ENCODE measurements around the gene ERC1.

The ERC1 gene

GRCh38 chr12:1284611-1285010, 293.6 kb downstream of the ERC1 start:
- no peak for DNase-seq (ENCODE audit: low read depth in 1 of 2, low spot score in 1 of 2)

GRCh38 chr12:1287446-1287975, 296.5 kb downstream of the ERC1 start:
- DNase-seq (ENCODE audit: low read depth in 1 of 2, low spot score in 1 of 2), result no peak
- Histone ChIP-seq H3K27ac (replicated peaks) (no peak overlapping the region), H3K4me3 (replicated peaks; ENCODE audit: insufficient read depth, low read length) (no peak overlapping the region), H3K27me3 (ENCODE audit: insufficient read depth, poor library complexity, severe bottlenecking) (no peaks in the 10 kb centered on the region)
- TF ChIP-seq REST (IDR thresholded peaks at IDR 0.05; ENCODE audit: insufficient replicate concordance, low read depth) (no peak), CTCF (IDR thresholded peaks at IDR 0.05; ENCODE audit: insufficient read depth, low read length) (no peak), SPI1 (IDR thresholded peaks at IDR 0.05; ENCODE audit: borderline replicate concordance, low read depth) (no peak), POLR2AphosphoS5 (IDR thresholded peaks at IDR 0.05; ENCODE audit: low read depth) (no peak), GABPA (IDR thresholded peaks at IDR 0.05; ENCODE audit: low read depth) (no peak)

More at GRCh38 chr12:1284611-1285010, 293.6 kb downstream of the ERC1 start:
- no peak overlapping the region for H3K27ac ChIP-seq (replicated peaks)
- TF ChIP-seq REST (IDR thresholded peaks at IDR 0.05; ENCODE audit: insufficient replicate concordance, low read depth) (no peak), CTCF (IDR thresholded peaks at IDR 0.05; ENCODE audit: insufficient read depth, low read length) (no peak), GABPA (IDR thresholded peaks at IDR 0.05; ENCODE audit: low read depth) (no peak), SPI1 (IDR thresholded peaks at IDR 0.05; ENCODE audit: borderline replicate concordance, low read depth) (no peak), POLR2AphosphoS5 (IDR thresholded peaks at IDR 0.05; ENCODE audit: low read depth) (no peak)
- H3K27me3 ChIP-seq (ENCODE audit: insufficient read depth, poor library complexity, severe bottlenecking), result no peaks in the 10 kb centered on the region
- H3K4me3 ChIP-seq (replicated peaks; ENCODE audit: insufficient read depth, low read length), result no peak overlapping the region

- no peak for TF ChIP-seq REST (IDR thresholded peaks at IDR 0.05; ENCODE audit: insufficient replicate concordance, low read depth)
- no peak for TF ChIP-seq GABPA (IDR thresholded peaks at IDR 0.05; ENCODE audit: low read depth)
- no peaks in the 10 kb centered on the region for H3K27me3 ChIP-seq (ENCODE audit: insufficient read depth, poor library complexity, severe bottlenecking)
- H3K27ac ChIP-seq (replicated peaks), result no peak overlapping the region
- no peak for DNase-seq (ENCODE audit: low read depth in 1 of 2, low spot score in 1 of 2)
- no peak overlapping the region for H3K4me3 ChIP-seq (replicated peaks; ENCODE audit: insufficient read depth, low read length)
Observed at GRCh38 chr12:1288333-1288732, 297.3 kb downstream of the ERC1 start.
